CD14-positive monocyte (primary cell): Measurements from ENCODE around the gene PPP2R1B. TPM values are rescaled to one million over a fixed set of nuclear protein-coding genes. Genes with fewer than 3 reads are reported as not detected.

ENCODE experiments used
- DNase-seq, 3 donors: peaks; one replicate each; pipeline ENCODE4 v3.0.0-alpha.2; 2011 to 2022
- H2AFZ ChIP-seq: 2 replicates; pipeline ENCODE4 v1.6.0; 2012; ENCODE audit warnings: mild to moderate bottlenecking, low read depth, low read length, inconsistent platforms; ENCODE audit not compliant: insufficient read depth, poor library complexity, severe bottlenecking
- H3K27ac ChIP-seq, 2 donors: 1 replicate in 1 of 2; 2 replicates in 1 of 2; pipeline ENCODE4 v1.5.1; 2012 to 2013; ENCODE audit warnings: low read length in 2 of 2, control low read depth in 1 of 2, inconsistent platforms in 1 of 2, low read depth in 1 of 2, mild to moderate bottlenecking in 1 of 2
- H3K27me3 ChIP-seq, 2 donors: one replicate each; pipeline versions ENCODE4 v1.6.0 to v1.6.1; 2011 to 2013; ENCODE audit warnings: low read length in 2 of 2; ENCODE audit not compliant: control insufficient read depth in 2 of 2, insufficient read depth in 2 of 2
- H3K36me3 ChIP-seq, 2 donors: replicated peaks in 1 of 2; 1 replicate in 1 of 2; 2 replicates in 1 of 2; pipeline versions ENCODE4 v1.5.1 to v1.6.1; 2012 to 2013; ENCODE audit warnings: low read length in 2 of 2, control low read depth in 1 of 2, inconsistent platforms in 1 of 2, mild to moderate bottlenecking in 1 of 2; ENCODE audit not compliant: insufficient read depth in 2 of 2, control insufficient read depth in 1 of 2
- H3K4me1 ChIP-seq, 2 donors: 1 replicate in 1 of 2; 2 replicates in 1 of 2; pipeline versions ENCODE4 v1.5.1 to v1.6.1; 2012 to 2013; ENCODE audit warnings: low read length in 2 of 2, control low read depth in 1 of 2, inconsistent platforms in 1 of 2, mild to moderate bottlenecking in 1 of 2, moderate library complexity in 1 of 2; ENCODE audit not compliant: insufficient read depth in 2 of 2, control insufficient read depth in 1 of 2
- H3K4me2 ChIP-seq: replicated peaks from 2 replicates; pipeline ENCODE3; 2012; ENCODE audit warnings: low read length, moderate library complexity, mild to moderate bottlenecking; ENCODE audit not compliant: poor library complexity, severe bottlenecking; ENCODE audit errors: extremely low read depth
- H3K4me3 ChIP-seq, 3 experiments: fragments of 200-600 bp in 1 of 3; sonication (generic) in 1 of 3; replicated peaks in 1 of 3; 1 replicate in 2 of 3; 2 replicates in 1 of 3; pipeline ENCODE4 v1.5.1; 2011 to 2013; ENCODE audit warnings: low read length in 3 of 3, mild to moderate bottlenecking in 3 of 3, control low read depth in 2 of 3, low read depth in 2 of 3, inconsistent platforms in 1 of 3, moderate library complexity in 1 of 3
- H3K79me2 ChIP-seq: 2 replicates; pipeline ENCODE4 v1.6.0; 2012; ENCODE audit warnings: mild to moderate bottlenecking, control low read depth, inconsistent platforms, low read length, moderate library complexity; ENCODE audit not compliant: insufficient read depth
- H3K9ac ChIP-seq: 2 replicates; pipeline ENCODE4 v1.6.0; 2017; ENCODE audit warnings: low read length, mild to moderate bottlenecking; ENCODE audit not compliant: insufficient read depth, poor library complexity, severe bottlenecking
- H3K9me3 ChIP-seq, 2 donors: replicated peaks in 1 of 2; 1 replicate in 1 of 2; 2 replicates in 1 of 2; pipeline versions ENCODE4 v1.5.1 to v1.6.1; 2012 to 2013; ENCODE audit warnings: low read length in 2 of 2, control low read depth in 1 of 2; ENCODE audit not compliant: control insufficient read depth in 1 of 2, insufficient read depth in 1 of 2
- H4K20me1 ChIP-seq: 2 replicates; pipeline ENCODE4 v1.6.0; 2012; ENCODE audit warnings: mild to moderate bottlenecking, low read length, control low read depth, moderate library complexity; ENCODE audit not compliant: insufficient read depth
- H3K27ac Mint-ChIP-seq, 7 donors: one replicate each; pipeline ENCODE4 v1.8.0; 2020; ENCODE audit warnings: mild to moderate bottlenecking in 7 of 7, mixed read lengths in 7 of 7, moderate library complexity in 6 of 7, inconsistent platforms in 2 of 7
- H3K27me3 Mint-ChIP-seq, 3 donors: one replicate each; pipeline ENCODE4 v1.8.0; 2021 to 2022; ENCODE audit warnings: low read depth in 3 of 3, mild to moderate bottlenecking in 3 of 3, mixed read lengths in 3 of 3, moderate library complexity in 3 of 3, inconsistent platforms in 1 of 3
- H3K36me3 Mint-ChIP-seq, 2 donors: one replicate each; pipeline ENCODE4 v1.8.0; 2020; ENCODE audit warnings: mixed read lengths in 2 of 2, inconsistent platforms in 1 of 2, mild to moderate bottlenecking in 1 of 2
- H3K4me1 Mint-ChIP-seq: one replicate; pipeline ENCODE4 v1.8.0; 2020; ENCODE audit warnings: mild to moderate bottlenecking, mixed read lengths
- H3K4me3 Mint-ChIP-seq, 2 donors: one replicate each; pipeline ENCODE4 v1.8.0; 2020; ENCODE audit warnings: mild to moderate bottlenecking in 2 of 2, mixed read lengths in 2 of 2, moderate library complexity in 1 of 2
- H3K9me3 Mint-ChIP-seq, 7 donors: one replicate each; pipeline ENCODE4 v1.8.0; 2020 to 2022; ENCODE audit warnings: mixed read lengths in 7 of 7, mild to moderate bottlenecking in 6 of 7, moderate library complexity in 6 of 7, inconsistent platforms in 2 of 7
- WGBS: methylation state at CpG from one replicate; pipeline ENCODE4 v1.1.5; 2013; ENCODE audit warnings: missing lambda C conversion rate; ENCODE audit not compliant: insufficient coverage; 5-methylcytosine and 5-hydroxymethylcytosine counted together
- intact Hi-C, 2 donors: fragments of 100-400 bp; cut with micrococcal nuclease; formaldehyde crosslinking; loops; one replicate each; pipeline versions ENCODE4 v1.15.0 to v1.15.1; 2023
- polyA plus RNA-seq, 3 donors: library from polyadenylated mRNA; depleted of rRNA in 1 of 3; unstranded in 2 of 3; stranded (reverse) in 1 of 3; fragments of 300-500 nt in 2 of 3; fragments of >200 nt in 1 of 3; fragmentation: Illumina TruSeq in 2 of 3; gene quantifications; 1 replicate in 2 of 3; 2 replicates in 1 of 3; pipeline ENCODE4 v1.2.3, GENCODE V29; 2012 to 2021
- TF ChIP-seq, protein P1 (sequence below): fragments of 200-600 bp; IDR thresholded peaks from one replicate; pipeline ENCODE4 v1.8.0; 2022; ENCODE audit warnings: antibody characterized with exemption, mild to moderate bottlenecking

The PPP2R1B gene
- polyA plus RNA-seq, 3 donors: 5.4 to 16.9 (median 11.2) TPM

DNA sequence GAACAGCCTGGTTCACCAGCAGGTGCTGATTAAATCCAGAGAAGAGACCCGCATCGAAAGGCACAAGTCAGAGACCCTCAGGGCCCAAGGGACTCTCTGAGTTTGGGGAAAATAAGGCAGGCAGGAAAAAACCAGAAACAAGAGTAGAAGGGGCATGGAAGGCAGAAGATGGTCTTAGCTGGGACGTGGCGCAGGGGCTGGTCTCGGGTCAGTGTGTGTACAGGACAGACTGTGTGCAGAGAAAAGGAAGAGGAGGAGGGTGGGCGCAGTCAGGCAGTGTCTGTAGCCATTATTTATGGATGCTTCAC lies 31.3 kb downstream of the PPP2R1B start:
- Histone ChIP-seq H3K27ac (no peak overlapping the region), H3K4me1 (no peaks in the 10 kb centered on the region), H3K9me3 (no peaks in the 10 kb centered on the region), H3K4me2 (no peak overlapping the region), H3K4me3 (no peak overlapping the region), H3K36me3 (peaks cover 9 to 31% of the 10 kb centered on the region in 2 donors), H3K79me2 (no peaks in the 10 kb centered on the region), H2AFZ (no peak overlapping the region), H3K9ac (no peak overlapping the region), H4K20me1 (no peaks in the 10 kb centered on the region), H3K27me3 (no peaks in the 10 kb centered on the region)
- TF ChIP-seq, protein P1, sequence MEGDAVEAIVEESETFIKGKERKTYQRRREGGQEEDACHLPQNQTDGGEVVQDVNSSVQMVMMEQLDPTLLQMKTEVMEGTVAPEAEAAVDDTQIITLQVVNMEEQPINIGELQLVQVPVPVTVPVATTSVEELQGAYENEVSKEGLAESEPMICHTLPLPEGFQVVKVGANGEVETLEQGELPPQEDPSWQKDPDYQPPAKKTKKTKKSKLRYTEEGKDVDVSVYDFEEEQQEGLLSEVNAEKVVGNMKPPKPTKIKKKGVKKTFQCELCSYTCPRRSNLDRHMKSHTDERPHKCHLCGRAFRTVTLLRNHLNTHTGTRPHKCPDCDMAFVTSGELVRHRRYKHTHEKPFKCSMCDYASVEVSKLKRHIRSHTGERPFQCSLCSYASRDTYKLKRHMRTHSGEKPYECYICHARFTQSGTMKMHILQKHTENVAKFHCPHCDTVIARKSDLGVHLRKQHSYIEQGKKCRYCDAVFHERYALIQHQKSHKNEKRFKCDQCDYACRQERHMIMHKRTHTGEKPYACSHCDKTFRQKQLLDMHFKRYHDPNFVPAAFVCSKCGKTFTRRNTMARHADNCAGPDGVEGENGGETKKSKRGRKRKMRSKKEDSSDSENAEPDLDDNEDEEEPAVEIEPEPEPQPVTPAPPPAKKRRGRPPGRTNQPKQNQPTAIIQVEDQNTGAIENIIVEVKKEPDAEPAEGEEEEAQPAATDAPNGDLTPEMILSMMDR: no peak
- no peak for DNase-seq
- H3K27me3 Mint-ChIP-seq: peaks cover 0 to 4% (median 2%) of the 10 kb centered on the region in 3 donors
- 100% methylated on average over 6 of the region's 6 CpGs for WGBS
- H3K4me3 Mint-ChIP-seq: no peak overlapping the region
- H3K36me3 Mint-ChIP-seq: peaks cover 20 to 24% of the 10 kb centered on the region in 2 donors
- intact Hi-C loops: no loop called here
- H3K9me3 Mint-ChIP-seq: no peaks in the 10 kb centered on the region
- peak overlapping the region in 2 of 7 donors; percentile 3 to 28 for H3K27ac Mint-ChIP-seq
- H3K4me1 Mint-ChIP-seq: peaks cover 5% of the 10 kb centered on the region

DNA sequence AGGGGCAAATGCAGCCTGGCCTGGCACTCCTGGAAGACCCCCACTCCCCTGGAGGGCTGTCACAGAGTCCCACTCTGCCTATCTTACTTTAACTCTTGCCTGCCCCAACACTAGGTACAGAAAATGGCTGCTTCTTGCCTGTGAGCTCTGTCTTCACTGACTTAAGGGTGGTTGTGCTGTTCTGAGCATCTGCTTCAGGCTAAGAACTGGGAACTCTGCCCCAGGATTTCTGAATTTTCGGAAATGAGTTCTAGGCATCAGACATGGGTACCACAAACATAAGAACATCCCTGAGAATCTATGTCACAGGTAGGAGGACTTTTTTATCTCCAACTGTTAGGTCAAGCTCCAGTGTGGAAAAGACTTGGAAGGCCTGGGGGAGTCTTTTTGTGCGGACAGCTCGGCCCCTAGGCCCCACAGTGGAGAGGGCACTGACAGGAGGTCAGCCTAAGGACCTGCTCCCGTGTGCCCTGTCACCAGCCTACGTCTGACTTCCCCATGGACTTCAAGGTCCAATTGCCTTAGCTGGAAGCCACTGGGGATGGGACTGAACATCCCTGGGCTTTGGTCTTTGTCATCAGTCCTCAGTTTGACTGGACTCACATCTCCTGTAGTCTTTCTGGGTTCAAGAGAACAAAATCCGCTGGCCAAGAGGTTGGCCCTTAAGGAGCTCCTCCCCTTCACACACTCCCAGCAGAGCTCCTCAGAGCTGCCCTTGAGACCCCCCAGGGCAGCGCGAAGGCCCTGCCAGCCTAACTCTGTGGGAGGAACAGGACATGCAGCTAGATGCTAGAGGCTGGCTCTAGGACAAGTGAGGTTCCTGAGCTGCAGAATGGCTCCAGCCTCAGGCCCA lies 31.9 kb downstream of the PPP2R1B start:
- TF ChIP-seq, protein P1: no peak
- Mint-ChIP-seq H3K27ac (peak overlapping the region in 1 of 7 donors; percentile 44), H3K36me3 (peaks cover 22 to 24% of the 10 kb centered on the region in 2 donors), H3K27me3 (peaks cover 0 to 4% (median 2%) of the 10 kb centered on the region in 3 donors), H3K4me3 (no peak overlapping the region), H3K4me1 (peaks cover 5% of the 10 kb centered on the region), H3K9me3 (no peaks in the 10 kb centered on the region)
- Histone ChIP-seq H3K27ac (no peak overlapping the region), H3K4me3 (no peak overlapping the region), H3K9me3 (no peaks in the 10 kb centered on the region), H4K20me1 (no peaks in the 10 kb centered on the region), H3K4me1 (no peaks in the 10 kb centered on the region), H3K36me3 (peaks cover 9 to 26% of the 10 kb centered on the region in 2 donors), H3K27me3 (no peaks in the 10 kb centered on the region), H3K4me2 (no peak overlapping the region), H3K9ac (no peak overlapping the region), H3K79me2 (no peaks in the 10 kb centered on the region), H2AFZ (no peak overlapping the region)
- 92% methylated on average over 5 of the region's 8 CpGs for WGBS
- DNase-seq: no peak
- intact Hi-C loops: no loop called here
